Measurements from ENCODE around the gene DLGAP4.

GRCh38 chr20:36350439-36350838 is 44.3 kb downstream of the DLGAP4 start:
- TF ChIP-seq CTCF (IDR thresholded peaks at IDR 0.05 in 4 of 5, conservative IDR thresholded peaks at IDR 0.05 in 1 of 5) (no peak), POLR2A (IDR thresholded peaks at IDR 0.05) (no peak)

Data from gastrocnemius medialis (tissue), 4 donors.